ENCODE results near the gene FMN1. TPM values are rescaled to one million over a fixed set of nuclear protein-coding genes. Genes with fewer than 3 reads are reported as not detected.

The FMN1 gene
- total and polyA plus RNA-seq, 10 of the 15 experiments (the other 5 are each of a cell fraction or from before 2014, with no cell fraction given) = 0.05 to 0.16 (median 0.08) TPM; not detected in 4

DNA sequence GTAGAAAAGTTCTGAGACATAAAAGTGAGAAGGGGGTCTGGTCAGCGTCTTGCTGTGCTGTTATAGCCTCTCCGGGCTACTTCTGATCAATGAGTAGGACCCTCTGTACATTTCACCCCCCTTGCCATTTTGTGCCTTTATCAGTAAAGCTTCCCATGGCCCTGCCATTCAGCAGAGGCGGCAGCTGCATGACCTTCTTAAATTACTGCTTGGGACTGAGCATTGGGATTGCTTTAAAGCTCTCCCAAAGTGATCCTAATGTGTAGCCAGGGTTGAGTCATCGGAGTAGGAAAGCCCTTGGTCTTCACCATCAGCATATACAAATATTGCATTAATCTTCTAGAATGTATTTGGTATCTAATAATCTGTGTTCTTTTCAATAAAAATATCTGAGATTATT lies 70.2 kb downstream of the FMN1 start (continued):
- TF ChIP-seq, protein P1, sequence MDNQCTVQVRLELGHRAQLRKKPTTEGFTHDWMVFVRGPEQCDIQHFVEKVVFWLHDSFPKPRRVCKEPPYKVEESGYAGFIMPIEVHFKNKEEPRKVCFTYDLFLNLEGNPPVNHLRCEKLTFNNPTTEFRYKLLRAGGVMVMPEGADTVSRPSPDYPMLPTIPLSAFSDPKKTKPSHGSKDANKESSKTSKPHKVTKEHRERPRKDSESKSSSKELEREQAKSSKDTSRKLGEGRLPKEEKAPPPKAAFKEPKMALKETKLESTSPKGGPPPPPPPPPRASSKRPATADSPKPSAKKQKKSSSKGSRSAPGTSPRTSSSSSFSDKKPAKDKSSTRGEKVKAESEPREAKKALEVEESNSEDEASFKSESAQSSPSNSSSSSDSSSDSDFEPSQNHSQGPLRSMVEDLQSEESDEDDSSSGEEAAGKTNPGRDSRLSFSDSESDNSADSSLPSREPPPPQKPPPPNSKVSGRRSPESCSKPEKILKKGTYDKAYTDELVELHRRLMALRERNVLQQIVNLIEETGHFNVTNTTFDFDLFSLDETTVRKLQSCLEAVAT (IDR thresholded peaks at IDR 0.05) = no peak
- TF ChIP-seq CBX3 (IDR thresholded peaks at IDR 0.05; ENCODE audit: borderline replicate concordance, low read depth) = no peak

DNA sequence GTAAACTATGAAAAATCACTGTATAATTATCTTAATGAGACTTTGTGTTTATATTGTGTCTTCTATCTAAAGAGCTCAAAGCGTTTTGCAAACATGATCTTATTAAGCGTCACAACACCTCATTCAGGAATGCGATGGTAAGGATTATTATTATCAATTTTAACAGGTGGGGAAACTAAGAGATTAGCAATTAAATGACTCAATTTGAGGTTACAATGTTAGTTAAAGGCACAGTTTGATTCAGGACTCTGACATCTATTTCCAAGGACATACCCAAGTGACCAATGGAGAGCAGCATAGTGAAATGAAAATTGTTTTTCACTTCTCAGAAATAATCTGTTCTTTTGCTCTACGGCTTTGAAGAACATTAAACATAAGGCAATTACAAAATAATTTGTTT lies 74.6 kb downstream of the FMN1 start:
- intact Hi-C loops (cut with micrococcal nuclease; ENCODE audit: unreplicated experiment) = no loop called here
- FAIRE-seq (no peak), ATAC-seq (no peak), DNase-seq (ENCODE audit: low read depth, low spot score) (no peak)
- Histone ChIP-seq H3K4me1 (ENCODE audit: control insufficient read depth, insufficient read depth, low read length) (no peaks in the 10 kb centered on the region), H3K79me2 (ENCODE audit: control insufficient read depth, insufficient read depth, low read length) (no peaks in the 10 kb centered on the region), H3K27ac (ENCODE audit: control insufficient read depth, insufficient read depth) (no peak overlapping the region), H3K9me3 (replicated peaks; ENCODE audit: control insufficient read depth, insufficient read depth, low read length) (no peaks in the 10 kb centered on the region), H3K27me3 (replicated peaks in 1 of 2; ENCODE audit: control insufficient read depth in 2 of 2, insufficient read depth in 2 of 2, low read length in 1 of 2) (no peaks in the 10 kb centered on the region; a peak in 1 of 4 replicates), H4K20me1 (ENCODE audit: control insufficient read depth, insufficient read depth) (no peaks in the 10 kb centered on the region), H3K36me3 (ENCODE audit: control insufficient read depth in 2 of 2, insufficient read depth in 2 of 2, low read length in 1 of 2) (no peaks in the 10 kb centered on the region), H3K9ac (ENCODE audit: control insufficient read depth, insufficient read depth, low read length) (no peak overlapping the region), H3K4me3 (no peak overlapping the region), H3K4me2 (ENCODE audit: control insufficient read depth, insufficient read depth) (no peak overlapping the region), H2AFZ (ENCODE audit: control insufficient read depth, low read depth, low read length) (no peak overlapping the region)
- WGBS (ENCODE audit: insufficient coverage, insufficient replicate concordance, low lambda C conversion rate, missing lambda C conversion rate) = 48% methylated on average over 4 of the region's 4 CpGs
- no TSS peak for BruUV-seq (replicated peaks)
- RAD21 ChIA-PET (ENCODE audit: unreplicated experiment) = no interaction called here
- SMC1A ChIA-PET (ENCODE audit: uncharacterized antibody, unreplicated experiment) = no interaction called here
- in situ Hi-C loops (cut with MboI) = no loop called here
- POLR2A ChIA-PET = no interaction called here
- CTCF ChIA-PET = interaction anchor here (0.8 kb wide), 1 partner anchor 173 kb away, joined by 3 read pairs; no protein-coding TSS in a partner anchor
- TF ChIP-seq MTA3 (IDR thresholded peaks at IDR 0.05; ENCODE audit: borderline replicate concordance, low read length) (no peak), NFXL1 (IDR thresholded peaks at IDR 0.05; ENCODE audit: borderline replicate concordance) (no peak), MEF2A (IDR thresholded peaks at IDR 0.05; ENCODE audit: insufficient read depth, low read depth, low read length) (no peak), KAT2A (conservative IDR thresholded peaks at IDR 0.05; ENCODE audit: control insufficient read depth, low read depth, low read length) (no peak), ZNF274 (IDR thresholded peaks at IDR 0.05; ENCODE audit: insufficient read depth, insufficient read length) (no peak), LARP7 (IDR thresholded peaks at IDR 0.05) (no peak), HDGF (IDR thresholded peaks at IDR 0.05) (no peak), NFYA (IDR thresholded peaks at IDR 0.05; ENCODE audit: borderline replicate concordance, low read depth, low read length) (no peak)
- TF ChIP-seq, protein P2, sequence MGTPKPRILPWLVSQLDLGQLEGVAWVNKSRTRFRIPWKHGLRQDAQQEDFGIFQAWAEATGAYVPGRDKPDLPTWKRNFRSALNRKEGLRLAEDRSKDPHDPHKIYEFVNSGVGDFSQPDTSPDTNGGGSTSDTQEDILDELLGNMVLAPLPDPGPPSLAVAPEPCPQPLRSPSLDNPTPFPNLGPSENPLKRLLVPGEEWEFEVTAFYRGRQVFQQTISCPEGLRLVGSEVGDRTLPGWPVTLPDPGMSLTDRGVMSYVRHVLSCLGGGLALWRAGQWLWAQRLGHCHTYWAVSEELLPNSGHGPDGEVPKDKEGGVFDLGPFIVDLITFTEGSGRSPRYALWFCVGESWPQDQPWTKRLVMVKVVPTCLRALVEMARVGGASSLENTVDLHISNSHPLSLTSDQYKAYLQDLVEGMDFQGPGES (IDR thresholded peaks at IDR 0.05) = no peak
- TF ChIP-seq, protein P3, sequence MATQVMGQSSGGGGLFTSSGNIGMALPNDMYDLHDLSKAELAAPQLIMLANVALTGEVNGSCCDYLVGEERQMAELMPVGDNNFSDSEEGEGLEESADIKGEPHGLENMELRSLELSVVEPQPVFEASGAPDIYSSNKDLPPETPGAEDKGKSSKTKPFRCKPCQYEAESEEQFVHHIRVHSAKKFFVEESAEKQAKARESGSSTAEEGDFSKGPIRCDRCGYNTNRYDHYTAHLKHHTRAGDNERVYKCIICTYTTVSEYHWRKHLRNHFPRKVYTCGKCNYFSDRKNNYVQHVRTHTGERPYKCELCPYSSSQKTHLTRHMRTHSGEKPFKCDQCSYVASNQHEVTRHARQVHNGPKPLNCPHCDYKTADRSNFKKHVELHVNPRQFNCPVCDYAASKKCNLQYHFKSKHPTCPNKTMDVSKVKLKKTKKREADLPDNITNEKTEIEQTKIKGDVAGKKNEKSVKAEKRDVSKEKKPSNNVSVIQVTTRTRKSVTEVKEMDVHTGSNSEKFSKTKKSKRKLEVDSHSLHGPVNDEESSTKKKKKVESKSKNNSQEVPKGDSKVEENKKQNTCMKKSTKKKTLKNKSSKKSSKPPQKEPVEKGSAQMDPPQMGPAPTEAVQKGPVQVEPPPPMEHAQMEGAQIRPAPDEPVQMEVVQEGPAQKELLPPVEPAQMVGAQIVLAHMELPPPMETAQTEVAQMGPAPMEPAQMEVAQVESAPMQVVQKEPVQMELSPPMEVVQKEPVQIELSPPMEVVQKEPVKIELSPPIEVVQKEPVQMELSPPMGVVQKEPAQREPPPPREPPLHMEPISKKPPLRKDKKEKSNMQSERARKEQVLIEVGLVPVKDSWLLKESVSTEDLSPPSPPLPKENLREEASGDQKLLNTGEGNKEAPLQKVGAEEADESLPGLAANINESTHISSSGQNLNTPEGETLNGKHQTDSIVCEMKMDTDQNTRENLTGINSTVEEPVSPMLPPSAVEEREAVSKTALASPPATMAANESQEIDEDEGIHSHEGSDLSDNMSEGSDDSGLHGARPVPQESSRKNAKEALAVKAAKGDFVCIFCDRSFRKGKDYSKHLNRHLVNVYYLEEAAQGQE (IDR thresholded peaks at IDR 0.05; ENCODE audit: low read depth, low read length) = no peak
- TF ChIP-seq, protein P4, sequence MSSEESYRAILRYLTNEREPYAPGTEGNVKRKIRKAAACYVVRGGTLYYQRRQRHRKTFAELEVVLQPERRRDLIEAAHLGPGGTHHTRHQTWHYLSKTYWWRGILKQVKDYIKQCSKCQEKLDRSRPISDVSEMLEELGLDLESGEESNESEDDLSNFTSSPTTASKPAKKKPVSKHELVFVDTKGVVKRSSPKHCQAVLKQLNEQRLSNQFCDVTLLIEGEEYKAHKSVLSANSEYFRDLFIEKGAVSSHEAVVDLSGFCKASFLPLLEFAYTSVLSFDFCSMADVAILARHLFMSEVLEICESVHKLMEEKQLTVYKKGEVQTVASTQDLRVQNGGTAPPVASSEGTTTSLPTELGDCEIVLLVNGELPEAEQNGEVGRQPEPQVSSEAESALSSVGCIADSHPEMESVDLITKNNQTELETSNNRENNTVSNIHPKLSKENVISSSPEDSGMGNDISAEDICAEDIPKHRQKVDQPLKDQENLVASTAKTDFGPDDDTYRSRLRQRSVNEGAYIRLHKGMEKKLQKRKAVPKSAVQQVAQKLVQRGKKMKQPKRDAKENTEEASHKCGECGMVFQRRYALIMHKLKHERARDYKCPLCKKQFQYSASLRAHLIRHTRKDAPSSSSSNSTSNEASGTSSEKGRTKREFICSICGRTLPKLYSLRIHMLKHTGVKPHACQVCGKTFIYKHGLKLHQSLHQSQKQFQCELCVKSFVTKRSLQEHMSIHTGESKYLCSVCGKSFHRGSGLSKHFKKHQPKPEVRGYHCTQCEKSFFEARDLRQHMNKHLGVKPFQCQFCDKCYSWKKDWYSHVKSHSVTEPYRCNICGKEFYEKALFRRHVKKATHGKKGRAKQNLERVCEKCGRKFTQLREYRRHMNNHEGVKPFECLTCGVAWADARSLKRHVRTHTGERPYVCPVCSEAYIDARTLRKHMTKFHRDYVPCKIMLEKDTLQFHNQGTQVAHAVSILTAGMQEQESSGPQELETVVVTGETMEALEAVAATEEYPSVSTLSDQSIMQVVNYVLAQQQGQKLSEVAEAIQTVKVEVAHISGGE (CRISPR knock-in tag; IDR thresholded peaks at IDR 0.05) = no peak

All from GM12878 (cell line).